AG04450 (cell line): Measurements from ENCODE around the gene KREMEN1. TPM values are rescaled to one million over a fixed set of nuclear protein-coding genes. Genes with fewer than 3 reads are reported as not detected.
"Not testable (repeated sequence)": the region's sequence is repeated elsewhere in the genome, so short reads cannot be mapped to it uniquely, and the experiment has no call there.

Source experiments
- CTCF ChIA-PET: fragments of 300-600, 350-600 bp; formaldehyde crosslinking; extraction: SDS; loops from one replicate; lab custom pipeline; 2022; ENCODE audit warnings: antibody characterized with exemption, inconsistent platforms; lab: Charles Lee
- POLR2A ChIA-PET: fragments of 350-600 bp; formaldehyde crosslinking; extraction: SDS; loops from one replicate; lab custom pipeline; 2021; ENCODE audit warnings: antibody characterized with exemption, inconsistent platforms; lab: Yijun Ruan, JAX
- DNase-seq: peaks from one replicate; pipeline ENCODE4 v3.0.0-alpha.2; 2011; ENCODE audit warnings: low read depth, low spot score
- H3K27ac ChIP-seq: one replicate; pipeline ENCODE4 v1.5.1; 2012; ENCODE audit warnings: low read depth, low read length, control low read depth
- H3K27me3 ChIP-seq: one replicate; pipeline ENCODE4 v1.6.0; 2012; ENCODE audit warnings: low read length; ENCODE audit not compliant: control insufficient read depth, insufficient read depth
- H3K4me3 ChIP-seq: 2 replicates; pipeline ENCODE4 v1.5.1; 2011; ENCODE audit warnings: mild to moderate bottlenecking, low read depth, low read length, control low read depth
- H3K9me3 ChIP-seq: 2 replicates; pipeline ENCODE4 v1.5.1; 2012; ENCODE audit warnings: low read length; ENCODE audit not compliant: control insufficient read depth, insufficient read depth
- CTCF ChIP-seq: IDR thresholded peaks from 2 replicates; pipeline ENCODE4 v1.5.1; 2011; ENCODE audit warnings: low read depth, low read length, control low read depth, inconsistent platforms
- polyA plus RNA-seq: library from polyadenylated mRNA; depleted of rRNA; stranded (reverse); fragments of >200 nt; gene quantifications from 2 replicates; pipeline ENCODE4 v1.2.3, GENCODE V29; 2011

The KREMEN1 gene
- polyA plus RNA-seq, 1 experiment: 5.9 TPM

GRCh38 chr22:29114392-29114791 is 41.6 kb downstream of the KREMEN1 start:
- no peak for TF ChIP-seq CTCF
- no peak for DNase-seq
- Histone ChIP-seq H3K4me3 (no peak overlapping the region), H3K27me3 (no peaks in the 10 kb centered on the region), H3K27ac (no peak overlapping the region), H3K9me3 (peaks cover 6% of the 10 kb centered on the region; the same call in 1 of the 2 replicates)
- POLR2A ChIA-PET: no interaction called here
- CTCF ChIA-PET: no interaction called here

- peak; percentile 21 for DNase-seq
- no peaks in the 10 kb centered on the region for H3K27me3 ChIP-seq
- H3K27ac ChIP-seq: peak overlapping the region; percentile 62
- POLR2A ChIA-PET: interaction anchor here (1.1 to 1.5 kb wide), 4 partner anchors 7 to 286 kb away, joined by 3 to 6 read pairs (median 3); no protein-coding TSS in a partner anchor
- TF ChIP-seq CTCF: 0 out of 2 replicates have a peak, but pooled peaks have one; percentile 7
- H3K9me3 ChIP-seq: peaks cover 10% of the 10 kb centered on the region; the same call in 1 of the 2 replicates
- H3K4me3 ChIP-seq: no peak overlapping the region
- CTCF ChIA-PET: interaction anchor here (1.3 kb wide), 1 partner anchor 12 kb away, joined by 4 read pairs; no protein-coding TSS in a partner anchor
Observed at GRCh38 chr22:29115682-29116288, 43.0 kb downstream of the KREMEN1 start.

- POLR2A ChIA-PET: interaction anchor here (0.8 to 1.5 kb wide), 8 partner anchors 8 to 287 kb away, joined by 3 to 6 read pairs (median 3); no protein-coding TSS in a partner anchor
- TF ChIP-seq CTCF: no peak
- Histone ChIP-seq H3K27me3 (no peaks in the 10 kb centered on the region), H3K27ac (peak overlapping the region; percentile 62), H3K9me3 (peaks cover 10% of the 10 kb centered on the region; the same call in 1 of the 2 replicates), H3K4me3 (no peak overlapping the region)
- peak; percentile 83 for DNase-seq
- CTCF ChIA-PET: interaction anchor here (0.8 to 1.6 kb wide), 3 partner anchors 13 to 38 kb away, joined by 3 to 11 read pairs (median 4); no protein-coding TSS in a partner anchor
Observed at GRCh38 chr22:29116397-29117123, 43.7 kb downstream of the KREMEN1 start.

- H3K4me3 ChIP-seq: no peak overlapping the region
- H3K9me3 ChIP-seq: peaks cover 10% of the 10 kb centered on the region; the same call in 1 of the 2 replicates
- ChIA-PET POLR2A (no interaction called here), CTCF (interaction anchor here (1.6 kb wide), 1 partner anchor 37 kb away, joined by 11 read pairs; no protein-coding TSS in a partner anchor)
- no peak for DNase-seq
- no peaks in the 10 kb centered on the region for H3K27me3 ChIP-seq
- no peak for TF ChIP-seq CTCF
- no peak overlapping the region for H3K27ac ChIP-seq
Observed at GRCh38 chr22:29117799-29118477, 45.1 kb downstream of the KREMEN1 start.

- H3K4me3 ChIP-seq, H3K27me3 ChIP-seq, DNase-seq, H3K27ac ChIP-seq, POLR2A ChIA-PET: not testable (repeated sequence)
- H3K9me3 ChIP-seq: peaks cover 10% of the 10 kb centered on the region; the same call in 1 of the 2 replicates
- CTCF ChIA-PET: interaction anchor here (1.3 kb wide), 1 partner anchor 34 kb away, joined by 4 read pairs; no protein-coding TSS in a partner anchor
Observed at GRCh38 chr22:29120098-29120912, 47.5 kb downstream of the KREMEN1 start.
